Natural killer cell treated with Interleukin-12 subunit alpha and Interleukin-12 subunit beta and Interleukin-15 and Interleukin-18, amount 100 ng/mL, for 72 hours (primary cell): Measurements from ENCODE around the gene TBC1D14. TPM values are rescaled to one million over a fixed set of nuclear protein-coding genes. Genes with fewer than 3 reads are reported as not detected.
"Not testable (repeated sequence)": the region's sequence is repeated elsewhere in the genome, so short reads cannot be mapped to it uniquely, and the experiment has no call there.

Experiments
- ATAC-seq, 2 donors: fragments of 150-1000 bp; cut with Tn5 transposase in 1 of 2; sonication (Bioruptor Pico), chemical (Tn5 transposase) in 1 of 2; 2 replicates each; pipeline ENCODE4 v1.10.0; 2021
- DNase-seq: peaks from one replicate; pipeline ENCODE4 v3.0.0; 2022; ENCODE audit warnings: low spot score
- H3K27ac Mint-ChIP-seq, 2 donors: 1 replicate in 1 of 2; 2 replicates in 1 of 2; pipeline ENCODE4 v1.8.0; 2022; ENCODE audit warnings: mixed read lengths in 2 of 2, mild to moderate bottlenecking in 1 of 2, moderate library complexity in 1 of 2
- H3K27me3 Mint-ChIP-seq, 2 donors: 1 replicate in 1 of 2; 2 replicates in 1 of 2; pipeline ENCODE4 v1.8.0; 2022; ENCODE audit warnings: mixed read lengths in 2 of 2
- H3K36me3 Mint-ChIP-seq: one replicate; pipeline ENCODE4 v1.8.0; 2022; ENCODE audit warnings: mixed read lengths
- H3K4me1 Mint-ChIP-seq, 2 donors: 1 replicate in 1 of 2; 2 replicates in 1 of 2; pipeline ENCODE4 v1.8.0; 2022; ENCODE audit warnings: low read depth in 2 of 2, mixed read lengths in 2 of 2, mild to moderate bottlenecking in 1 of 2
- H3K4me3 Mint-ChIP-seq: one replicate; pipeline ENCODE4 v1.8.0; 2022; ENCODE audit warnings: mixed read lengths
- H3K9me3 Mint-ChIP-seq: 2 replicates; pipeline ENCODE4 v1.8.0; 2022; ENCODE audit warnings: mixed read lengths
- total RNA-seq, 2 donors: library from RNA; stranded (reverse); gene quantifications; one replicate each; pipeline ENCODE4 v1.2.3, GENCODE V29; 2022

Gene TBC1D14
- total RNA-seq, 2 donors from 2014 or later, result 37.3 to 56.9 TPM

GRCh38 chr4:6884341-6884870 lies 25.2 kb upstream of the TBC1D14 start:
- H3K4me1 Mint-ChIP-seq, result peaks cover 0 to 6% of the 10 kb centered on the region in 2 donors
- H3K4me3 Mint-ChIP-seq, result no peak overlapping the region
- ATAC-seq (no peak), DNase-seq (no peak)
- peaks cover 4% of the 10 kb centered on the region for H3K36me3 Mint-ChIP-seq
- H3K27me3 Mint-ChIP-seq, result no peaks in the 10 kb centered on the region
- no peaks in the 10 kb centered on the region for H3K9me3 Mint-ChIP-seq
- no peak overlapping the region for H3K27ac Mint-ChIP-seq

DNA sequence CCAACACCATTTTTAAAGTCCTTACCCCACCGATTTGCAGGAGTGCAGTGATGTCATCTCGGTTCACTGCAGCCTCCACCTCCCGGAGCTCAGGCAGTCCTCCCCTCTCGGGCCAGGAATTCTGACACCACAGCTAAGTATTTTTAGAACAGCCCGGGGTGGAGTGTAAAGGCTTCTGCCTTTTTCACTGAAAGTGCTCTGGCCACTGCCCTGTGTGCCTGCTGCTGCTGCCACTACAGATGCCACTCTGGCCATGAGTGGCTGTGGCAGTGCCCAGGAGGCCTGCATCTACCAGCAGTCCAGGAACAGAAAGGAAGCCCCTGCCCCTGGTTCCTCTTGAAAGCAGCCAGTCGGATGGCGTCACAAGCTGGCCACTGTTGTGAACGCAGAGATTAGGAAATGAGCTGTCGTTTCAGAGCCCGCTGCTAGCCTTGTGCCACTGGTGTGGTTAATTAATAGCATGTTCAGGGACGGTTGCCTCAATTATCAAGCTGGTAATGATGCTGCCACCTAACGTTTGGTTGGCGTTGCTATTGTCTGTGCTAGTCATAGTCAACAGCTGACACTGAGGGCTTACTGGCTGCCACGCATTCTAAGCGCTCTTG lies 23.6 kb upstream of the TBC1D14 start:
- Mint-ChIP-seq H3K9me3 (no peaks in the 10 kb centered on the region), H3K4me3 (no peak overlapping the region), H3K27ac (no peak overlapping the region), H3K36me3 (peaks cover 4% of the 10 kb centered on the region), H3K27me3 (no peaks in the 10 kb centered on the region), H3K4me1 (peaks cover 0 to 6% of the 10 kb centered on the region in 2 donors)
- no peak for DNase-seq
- peak; percentile 57 to 69 for ATAC-seq

GRCh38 chr4:6886886-6887285 lies 22.7 kb upstream of the TBC1D14 start:
- H3K27me3 Mint-ChIP-seq, result no peaks in the 10 kb centered on the region
- no peak for DNase-seq
- H3K27ac Mint-ChIP-seq, result no peak overlapping the region
- H3K4me3 Mint-ChIP-seq, result no peak overlapping the region
- no peaks in the 10 kb centered on the region for H3K9me3 Mint-ChIP-seq
- peaks cover 4% of the 10 kb centered on the region for H3K36me3 Mint-ChIP-seq
- peaks cover 5 to 10% of the 10 kb centered on the region in 2 donors for H3K4me1 Mint-ChIP-seq
- no peak for ATAC-seq

GRCh38 chr4:6887591-6888371 lies 21.8 kb upstream of the TBC1D14 start:
- ATAC-seq (no peak), DNase-seq (no peak)
- Mint-ChIP-seq H3K4me3 (no peak overlapping the region), H3K4me1 (peaks cover 14 to 19% of the 10 kb centered on the region in 2 donors), H3K36me3 (peaks cover under 1% of the 10 kb centered on the region), H3K9me3 (no peaks in the 10 kb centered on the region), H3K27ac (no peak overlapping the region), H3K27me3 (no peaks in the 10 kb centered on the region)

GRCh38 chr4:6888506-6889071 lies 21.0 kb upstream of the TBC1D14 start:
- ATAC-seq (no peak), DNase-seq (no peak)
- H3K36me3 Mint-ChIP-seq, result no peaks in the 10 kb centered on the region
- H3K4me3 Mint-ChIP-seq, result no peak overlapping the region
- no peaks in the 10 kb centered on the region for H3K27me3 Mint-ChIP-seq
- H3K27ac Mint-ChIP-seq, result no peak overlapping the region
- H3K9me3 Mint-ChIP-seq, result no peaks in the 10 kb centered on the region
- peaks cover 20 to 23% of the 10 kb centered on the region in 2 donors for H3K4me1 Mint-ChIP-seq

GRCh38 chr4:6889101-6889735 lies 20.4 kb upstream of the TBC1D14 start:
- Mint-ChIP-seq H3K27ac (no peak overlapping the region), H3K36me3 (no peaks in the 10 kb centered on the region), H3K27me3 (no peaks in the 10 kb centered on the region), H3K4me1 (peaks cover 25 to 27% of the 10 kb centered on the region in 2 donors), H3K4me3 (no peak overlapping the region), H3K9me3 (no peaks in the 10 kb centered on the region)
- ATAC-seq, result no peak
- DNase-seq, result no peak

- ATAC-seq (no peak), DNase-seq (no peak)
- Mint-ChIP-seq H3K4me3 (no peak overlapping the region), H3K36me3 (no peaks in the 10 kb centered on the region), H3K27ac (no peak overlapping the region), H3K27me3 (no peaks in the 10 kb centered on the region), H3K9me3 (no peaks in the 10 kb centered on the region), H3K4me1 (peaks cover 28% of the 10 kb centered on the region in 2 donors)
Observed at GRCh38 chr4:6889736-6890324, 19.8 kb upstream of the TBC1D14 start.

GRCh38 chr4:6890358-6890757 lies 19.3 kb upstream of the TBC1D14 start:
- Mint-ChIP-seq H3K27ac (peak overlapping the region in 1 of 2 donors; percentile 80), H3K4me1 (peaks cover 29 to 32% of the 10 kb centered on the region in 2 donors), H3K36me3 (no peaks in the 10 kb centered on the region), H3K9me3 (no peaks in the 10 kb centered on the region), H3K27me3 (no peaks in the 10 kb centered on the region), H3K4me3 (no peak overlapping the region)
- DNase-seq (no peak), ATAC-seq (no peak)

GRCh38 chr4:6890971-6891370 lies 18.7 kb upstream of the TBC1D14 start:
- H3K27ac Mint-ChIP-seq, result peak overlapping the region in 1 of 2 donors; percentile 80
- not testable (repeated sequence) for DNase-seq, H3K4me3 Mint-ChIP-seq, H3K27me3 Mint-ChIP-seq, H3K36me3 Mint-ChIP-seq, ATAC-seq, H3K9me3 Mint-ChIP-seq
- peaks cover 28 to 32% of the 10 kb centered on the region in 2 donors for H3K4me1 Mint-ChIP-seq

DNA sequence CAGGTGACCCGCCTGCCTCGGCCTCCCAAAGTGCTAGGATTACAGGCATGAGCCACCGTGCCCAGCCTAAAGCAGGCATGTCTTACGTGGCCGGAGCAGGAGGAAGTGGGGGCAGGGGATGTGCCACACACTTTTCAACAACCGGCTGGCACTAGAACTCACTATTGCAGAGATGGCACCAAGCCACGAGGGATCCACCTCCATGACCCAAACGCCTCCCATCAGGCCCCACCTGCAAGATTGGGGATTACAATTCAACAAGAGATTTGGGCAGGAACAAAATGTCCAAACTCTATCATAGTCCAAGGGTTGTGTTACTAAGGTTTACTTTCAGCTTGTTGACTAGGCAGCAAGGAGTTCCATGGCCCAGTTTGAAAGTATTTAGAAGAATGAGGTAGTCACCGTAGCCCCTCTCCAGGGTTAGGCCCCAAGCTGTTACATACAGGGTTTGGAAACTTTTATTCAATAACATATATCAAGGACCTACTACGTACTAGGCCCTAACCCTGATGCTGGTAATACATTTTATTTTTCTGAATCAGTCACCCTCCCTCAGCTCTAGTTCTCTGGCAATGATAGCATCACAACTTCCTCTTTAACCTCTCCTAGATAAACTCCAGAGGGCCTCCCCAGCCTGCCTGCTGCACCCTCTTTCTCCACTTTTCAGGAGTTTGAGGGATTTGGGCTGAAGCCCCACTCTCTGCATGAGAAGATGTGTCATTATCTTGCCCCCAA lies 18.0 kb upstream of the TBC1D14 start:
- peak overlapping the region; percentile 74 for H3K4me3 Mint-ChIP-seq
- H3K36me3 Mint-ChIP-seq, result no peaks in the 10 kb centered on the region
- peaks cover 26 to 32% of the 10 kb centered on the region in 2 donors for H3K4me1 Mint-ChIP-seq
- DNase-seq (no peak), ATAC-seq (peak in 1 of 2 donors; percentile 10)
- no peaks in the 10 kb centered on the region for H3K27me3 Mint-ChIP-seq
- peak overlapping the region; percentile 75 to 80 for H3K27ac Mint-ChIP-seq
- H3K9me3 Mint-ChIP-seq, result no peaks in the 10 kb centered on the region

- Mint-ChIP-seq H3K27ac (peak overlapping the region; percentile 75 to 80), H3K4me3 (peak overlapping the region; percentile 74), H3K27me3 (no peaks in the 10 kb centered on the region), H3K36me3 (no peaks in the 10 kb centered on the region), H3K9me3 (no peaks in the 10 kb centered on the region), H3K4me1 (peaks cover 26 to 32% of the 10 kb centered on the region in 2 donors)
- ATAC-seq, result peak; percentile 83 to 87
- no peak for DNase-seq
Observed at GRCh38 chr4:6892190-6892908, 17.3 kb upstream of the TBC1D14 start.

GRCh38 chr4:6892909-6893202 lies 16.8 kb upstream of the TBC1D14 start:
- Mint-ChIP-seq H3K4me3 (peak overlapping the region; percentile 74), H3K9me3 (no peaks in the 10 kb centered on the region)

More at GRCh38 chr4:6892909-6893202, 16.8 kb upstream of the TBC1D14 start:
- Mint-ChIP-seq H3K4me1 (peaks cover 26 to 32% of the 10 kb centered on the region in 2 donors), H3K36me3 (no peaks in the 10 kb centered on the region), H3K27ac (peak overlapping the region; percentile 75 to 80), H3K27me3 (no peaks in the 10 kb centered on the region)
- DNase-seq (no peak), ATAC-seq (no peak)
